HL-60 (cell line): Measurements from ENCODE around the gene PAGR1.

Source experiments
- DNase-seq, 2 experiments: peaks; one replicate each; pipeline ENCODE4 v3.0.0-alpha.2; 2010 to 2020; ENCODE audit warnings: low read depth in 1 of 2, low spot score in 1 of 2
- H3K27ac ChIP-seq: fragments of 250-450 bp; sonication (Bioruptor Pico); replicated peaks from 2 replicates; pipeline ENCODE4 v1.5.1; 2020; ENCODE audit warnings: mild to moderate bottlenecking, moderate library complexity
- H3K27me3 ChIP-seq: fragments of 250-450 bp; sonication (Bioruptor Pico); 2 replicates; pipeline ENCODE4 v1.5.1; 2021; ENCODE audit warnings: mild to moderate bottlenecking, moderate library complexity; ENCODE audit not compliant: insufficient read depth, poor library complexity, severe bottlenecking
- H3K4me3 ChIP-seq: replicated peaks from 2 replicates; pipeline ENCODE4 v1.5.1; 2011; ENCODE audit warnings: mild to moderate bottlenecking, control low read depth, low read length; ENCODE audit not compliant: insufficient read depth
- CTCF ChIP-seq: IDR thresholded peaks from one replicate; pipeline ENCODE4 v1.5.1; 2011; ENCODE audit warnings: low read length, control low read depth, inconsistent platforms; ENCODE audit not compliant: insufficient read depth
- GABPA ChIP-seq: IDR thresholded peaks from 2 replicates; pipeline ENCODE4 v1.6.1; 2012; ENCODE audit warnings: low read depth
- POLR2AphosphoS5 ChIP-seq: IDR thresholded peaks from 2 replicates; pipeline ENCODE4 v1.6.1; 2012; ENCODE audit warnings: low read depth
- REST ChIP-seq: IDR thresholded peaks from 2 replicates; pipeline ENCODE4 v1.6.1; 2012; ENCODE audit warnings: low read depth; ENCODE audit not compliant: insufficient replicate concordance
- SPI1 ChIP-seq: IDR thresholded peaks from 2 replicates; pipeline ENCODE4 v1.6.1; 2012; ENCODE audit warnings: low read depth, mild to moderate bottlenecking, borderline replicate concordance

PAGR1 gene

GRCh38 chr16:29794231-29794710, 21.7 kb upstream of the PAGR1 start:
- Histone ChIP-seq H3K27me3 (no peaks in the 10 kb centered on the region), H3K4me3 (no peak overlapping the region), H3K27ac (no peak overlapping the region)
- DNase-seq = no peak
- no peak for TF ChIP-seq CTCF
- TF ChIP-seq REST = no peak
- no peak for TF ChIP-seq GABPA
- no peak for TF ChIP-seq POLR2AphosphoS5
- TF ChIP-seq SPI1 = no peak

GRCh38 chr16:29802416-29802935, 13.5 kb upstream of the PAGR1 start:
- Histone ChIP-seq H3K4me3 (no peak overlapping the region), H3K27ac (no peak overlapping the region), H3K27me3 (no peaks in the 10 kb centered on the region)
- DNase-seq = no peak
- TF ChIP-seq POLR2AphosphoS5 (peak; percentile 26; the same call in 1 of the 2 replicates), GABPA (no peak), CTCF (no peak)

GRCh38 chr16:29804020-29804419, 11.9 kb upstream of the PAGR1 start:
- Histone ChIP-seq H3K27me3 (no peaks in the 10 kb centered on the region), H3K4me3 (no peak overlapping the region), H3K27ac (peak overlapping the region; percentile 99)
- TF ChIP-seq CTCF = no peak
- TF ChIP-seq REST = no peak
- no peak for TF ChIP-seq SPI1
- no peak for TF ChIP-seq GABPA
- TF ChIP-seq POLR2AphosphoS5 = no peak; the same call in 1 of the 2 replicates
- no peak for DNase-seq
